H9 (cell line): ENCODE measurements around the gene ARMC9. TPM values are rescaled to one million over a fixed set of nuclear protein-coding genes. Genes with fewer than 3 reads are reported as not detected.
A peak's percentile ranks its signal among the peaks of the same experiment; 100 is the strongest.

Experiments
- DNase-seq: peaks from one replicate; pipeline ENCODE4 v3.0.0-alpha.2; 2017
- H2AFZ ChIP-seq: one replicate; pipeline ENCODE4 v1.6.1; 2013; ENCODE audit warnings: mild to moderate bottlenecking, low read length, control low read depth, moderate library complexity
- H2AK5ac ChIP-seq: 2 replicates; pipeline ENCODE4 v1.6.1; 2013; ENCODE audit warnings: low read length, control low read depth, mixed read lengths; ENCODE audit not compliant: insufficient read length
- H2BK120ac ChIP-seq: one replicate; pipeline ENCODE4 v1.6.1; 2013; ENCODE audit warnings: low read depth, mild to moderate bottlenecking, low read length, control low read depth, inconsistent platforms; ENCODE audit not compliant: poor library complexity, severe bottlenecking
- H2BK12ac ChIP-seq: 2 replicates; pipeline ENCODE4 v1.6.1; 2013; ENCODE audit warnings: low read length, control low read depth, mixed read lengths, low read depth; ENCODE audit not compliant: insufficient read length
- H2BK15ac ChIP-seq: 2 replicates; pipeline ENCODE4 v1.6.1; 2013; ENCODE audit warnings: low read depth, low read length, control low read depth
- H2BK20ac ChIP-seq: one replicate; pipeline ENCODE4 v1.6.1; 2013; ENCODE audit warnings: low read depth, mild to moderate bottlenecking, low read length, control low read depth, inconsistent platforms; ENCODE audit not compliant: poor library complexity, severe bottlenecking
- H2BK5ac ChIP-seq: 2 replicates; pipeline ENCODE4 v1.6.1; 2013; ENCODE audit warnings: low read length, control low read depth, mixed read lengths; ENCODE audit not compliant: insufficient read length
- H3K14ac ChIP-seq: 2 replicates; pipeline ENCODE4 v1.6.1; 2013; ENCODE audit warnings: low read length, control low read depth; ENCODE audit not compliant: insufficient read depth
- H3K18ac ChIP-seq: 2 replicates; pipeline ENCODE4 v1.6.1; 2013; ENCODE audit warnings: low read depth, mild to moderate bottlenecking, mixed read lengths, low read length, control low read depth; ENCODE audit not compliant: insufficient read length
- H3K23ac ChIP-seq: 2 replicates; pipeline ENCODE4 v1.6.1; 2013; ENCODE audit warnings: low read length, control low read depth, mixed read lengths, low read depth; ENCODE audit not compliant: insufficient read length
- H3K23me2 ChIP-seq: 2 replicates; pipeline ENCODE4 v1.6.1; 2013; ENCODE audit warnings: low read depth, mild to moderate bottlenecking, mixed read lengths, low read length, control low read depth; ENCODE audit not compliant: insufficient read length, poor library complexity, severe bottlenecking
- H3K27ac ChIP-seq: 2 replicates; pipeline ENCODE4 v1.5.1; 2013; ENCODE audit warnings: low read length, control low read depth, mixed read lengths, low read depth; ENCODE audit not compliant: insufficient read length
- H3K27me3 ChIP-seq: 2 replicates; pipeline ENCODE4 v1.6.1; 2013; ENCODE audit warnings: low read length, control low read depth, inconsistent platforms; ENCODE audit not compliant: insufficient read depth
- H3K4ac ChIP-seq: 2 replicates; pipeline ENCODE4 v1.6.1; 2013; ENCODE audit warnings: low read depth, mild to moderate bottlenecking, control low read depth, inconsistent platforms, low read length, moderate library complexity
- H3K4me1 ChIP-seq: 2 replicates; pipeline ENCODE4 v1.6.1; 2013; ENCODE audit warnings: low read length, control low read depth, inconsistent platforms; ENCODE audit not compliant: insufficient read depth
- H3K4me2 ChIP-seq: 2 replicates; pipeline ENCODE4 v1.6.1; 2013; ENCODE audit warnings: low read length, control low read depth, mixed read lengths; ENCODE audit not compliant: insufficient read length, insufficient read depth
- H3K56ac ChIP-seq: 2 replicates; pipeline ENCODE4 v1.6.1; 2013; ENCODE audit warnings: low read depth, mild to moderate bottlenecking, mixed read lengths, low read length, control low read depth; ENCODE audit not compliant: insufficient read length
- H3K79me1 ChIP-seq: 2 replicates; pipeline ENCODE4 v1.6.1; 2013; ENCODE audit warnings: low read depth, mild to moderate bottlenecking, moderate library complexity, low read length, control low read depth, inconsistent platforms; ENCODE audit not compliant: insufficient read depth, poor library complexity, severe bottlenecking
- H3K79me2 ChIP-seq: 2 replicates; pipeline ENCODE4 v1.6.1; 2013; ENCODE audit warnings: low read length, control low read depth, inconsistent platforms; ENCODE audit not compliant: insufficient read depth
- H3K9ac ChIP-seq: 2 replicates; pipeline ENCODE4 v1.6.1; 2013; ENCODE audit warnings: low read length, control low read depth, mixed read lengths; ENCODE audit not compliant: insufficient read length; ENCODE audit errors: extremely low read depth
- H3K9me3 ChIP-seq: one replicate; pipeline ENCODE4 v1.6.1; 2013; ENCODE audit warnings: low read depth, low read length, inconsistent platforms; ENCODE audit not compliant: control insufficient read depth
- H3T11ph ChIP-seq: one replicate; pipeline ENCODE4 v1.6.1; 2013; ENCODE audit warnings: mild to moderate bottlenecking, low read length, control low read depth, inconsistent platforms
- H4K20me1 ChIP-seq: one replicate; pipeline ENCODE4 v1.6.1; 2013; ENCODE audit not compliant: control insufficient read depth, insufficient read length, insufficient read depth
- H4K5ac ChIP-seq: 2 replicates; pipeline ENCODE4 v1.6.1; 2013; ENCODE audit warnings: low read depth, mild to moderate bottlenecking, mixed read lengths, low read length, control low read depth; ENCODE audit not compliant: insufficient read length
- H4K8ac ChIP-seq: replicated peaks from 2 replicates; pipeline ENCODE4 v1.6.1; 2013; ENCODE audit warnings: low read length, control low read depth, mixed read lengths, low read depth; ENCODE audit not compliant: insufficient read length
- H4K91ac ChIP-seq: 2 replicates; pipeline ENCODE4 v1.6.1; 2013; ENCODE audit warnings: low read depth, mild to moderate bottlenecking, moderate library complexity, mixed read lengths, low read length, control low read depth; ENCODE audit not compliant: insufficient read length
- H3K27ac Mint-ChIP-seq, 3 experiments: 2 replicates in 2 of 3; 3 replicates in 1 of 3; pipeline ENCODE4 v1.8.0; 2020 to 2021; ENCODE audit warnings: mixed read lengths in 3 of 3, mild to moderate bottlenecking in 1 of 3, moderate library complexity in 1 of 3
- H3K27me3 Mint-ChIP-seq: 2 replicates; pipeline ENCODE4 v1.8.0; 2021; ENCODE audit warnings: low read depth, mild to moderate bottlenecking, moderate library complexity, mixed read lengths
- H3K36me3 Mint-ChIP-seq, 3 experiments: 2 replicates in 2 of 3; 3 replicates in 1 of 3; pipeline ENCODE4 v1.8.0; 2020 to 2021; ENCODE audit warnings: low read depth in 3 of 3, mixed read lengths in 3 of 3; ENCODE audit not compliant: insufficient read depth in 1 of 3
- H3K4me1 Mint-ChIP-seq, 2 experiments: 2 replicates each; pipeline ENCODE4 v1.8.0; 2020; ENCODE audit warnings: mixed read lengths in 2 of 2
- H3K4me3 Mint-ChIP-seq, 2 experiments: 2 replicates in 1 of 2; 3 replicates in 1 of 2; pipeline ENCODE4 v1.8.0; 2020 to 2021; ENCODE audit warnings: mild to moderate bottlenecking in 2 of 2, mixed read lengths in 2 of 2, moderate library complexity in 1 of 2
- H3K9me3 Mint-ChIP-seq, 2 experiments: 2 replicates in 1 of 2; 3 replicates in 1 of 2; pipeline ENCODE4 v1.8.0; 2020; ENCODE audit warnings: mild to moderate bottlenecking in 2 of 2, mixed read lengths in 2 of 2, moderate library complexity in 1 of 2
- WGBS: extraction: QIAGEN DNeasy Blood & Tissue Kit; methylation state at CpG from one replicate; pipeline ENCODE4 v1.1.7; 2013; ENCODE audit warnings: missing lambda C conversion rate, low lambda C conversion rate, mixed read lengths; ENCODE audit not compliant: insufficient read length; ENCODE audit errors: extremely low coverage; 5-methylcytosine and 5-hydroxymethylcytosine counted together
- total RNA-seq: library from RNA; stranded (reverse); gene quantifications from 2 replicates; pipeline ENCODE4 v1.2.1, GENCODE V29; 2021
- TF ChIP-seq, protein P1 (sequence below): fragments of 200-600 bp; sonication (generic); conservative IDR thresholded peaks from 3 replicates; pipeline ENCODE4 v1.8.0; 2021; ENCODE audit warnings: antibody characterized with exemption, mild to moderate bottlenecking

The ARMC9 gene
- total RNA-seq, 1 experiment from 2014 or later: 37.6 TPM

DNA sequence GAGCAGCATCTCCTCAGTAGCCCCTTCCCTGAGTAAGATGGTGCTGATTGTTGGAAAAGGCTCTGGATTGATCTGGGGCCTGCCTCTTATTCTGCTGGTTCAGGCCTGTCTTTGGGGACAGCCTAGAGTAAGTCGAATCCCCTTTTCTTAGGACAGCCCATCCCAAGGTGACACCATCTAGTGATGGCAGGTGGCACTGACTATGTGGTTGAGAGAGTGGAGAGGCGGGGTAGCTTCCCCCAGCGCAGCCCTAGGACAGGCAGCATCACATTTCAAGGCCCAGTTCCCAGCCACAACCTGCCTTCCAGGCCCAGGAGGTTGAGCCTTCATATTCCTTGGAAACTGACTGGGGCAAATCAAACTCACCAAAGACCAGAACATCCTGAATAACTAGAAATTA lies 128.0 kb downstream of the ARMC9 start:
- Histone ChIP-seq H3K14ac (no peak overlapping the region), H3K23me2 (no peaks in the 10 kb centered on the region), H3K79me1 (no peaks in the 10 kb centered on the region), H3K79me2 (no peaks in the 10 kb centered on the region), H3K4ac (no peak overlapping the region), H4K5ac (no peak overlapping the region), H3K9me3 (no peaks in the 10 kb centered on the region), H2BK12ac (no peak overlapping the region), H3K18ac (no peak overlapping the region), H2AFZ (no peak overlapping the region), H3K23ac (no peak overlapping the region), H4K91ac (no peak overlapping the region), H2BK120ac (no peak overlapping the region), H3K4me1 (peaks cover 2% of the 10 kb centered on the region; the same call in 1 of the 2 replicates), H3T11ph (no peak overlapping the region), H3K56ac (no peak overlapping the region), H3K27ac (no peak overlapping the region), H4K8ac (no peak overlapping the region), H2BK15ac (no peak overlapping the region), H3K27me3 (no peaks in the 10 kb centered on the region), H2BK20ac (no peak overlapping the region), H3K4me2 (no peak overlapping the region), H2BK5ac (no peak overlapping the region), H2AK5ac (no peak overlapping the region), H4K20me1 (no peaks in the 10 kb centered on the region), H3K9ac (no peak overlapping the region)
- no peaks in the 10 kb centered on the region for H3K9me3 Mint-ChIP-seq
- H3K27me3 Mint-ChIP-seq: no peaks in the 10 kb centered on the region
- peak overlapping the region in 1 of 3 experiments; percentile 62; a peak in 2 of 7 replicates for H3K27ac Mint-ChIP-seq
- no CpG with 5 or more reads among the region's 3 CpGs for WGBS
- H3K4me1 Mint-ChIP-seq: peaks cover 9 to 12% of the 10 kb centered on the region in 2 experiments
- TF ChIP-seq, protein P1, sequence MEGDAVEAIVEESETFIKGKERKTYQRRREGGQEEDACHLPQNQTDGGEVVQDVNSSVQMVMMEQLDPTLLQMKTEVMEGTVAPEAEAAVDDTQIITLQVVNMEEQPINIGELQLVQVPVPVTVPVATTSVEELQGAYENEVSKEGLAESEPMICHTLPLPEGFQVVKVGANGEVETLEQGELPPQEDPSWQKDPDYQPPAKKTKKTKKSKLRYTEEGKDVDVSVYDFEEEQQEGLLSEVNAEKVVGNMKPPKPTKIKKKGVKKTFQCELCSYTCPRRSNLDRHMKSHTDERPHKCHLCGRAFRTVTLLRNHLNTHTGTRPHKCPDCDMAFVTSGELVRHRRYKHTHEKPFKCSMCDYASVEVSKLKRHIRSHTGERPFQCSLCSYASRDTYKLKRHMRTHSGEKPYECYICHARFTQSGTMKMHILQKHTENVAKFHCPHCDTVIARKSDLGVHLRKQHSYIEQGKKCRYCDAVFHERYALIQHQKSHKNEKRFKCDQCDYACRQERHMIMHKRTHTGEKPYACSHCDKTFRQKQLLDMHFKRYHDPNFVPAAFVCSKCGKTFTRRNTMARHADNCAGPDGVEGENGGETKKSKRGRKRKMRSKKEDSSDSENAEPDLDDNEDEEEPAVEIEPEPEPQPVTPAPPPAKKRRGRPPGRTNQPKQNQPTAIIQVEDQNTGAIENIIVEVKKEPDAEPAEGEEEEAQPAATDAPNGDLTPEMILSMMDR: no peak
- DNase-seq: peak; percentile 55
- peaks cover 0 to 11% (median 4%) of the 10 kb centered on the region in 3 experiments; a peak in 1 of 7 replicates for H3K36me3 Mint-ChIP-seq
- H3K4me3 Mint-ChIP-seq: no peak overlapping the region
